Skeletal muscle tissue (tissue), 4 donors: Measurements from ENCODE around the gene RSAD1. TPM values are rescaled to one million over a fixed set of nuclear protein-coding genes. Genes with fewer than 3 reads are reported as not detected.

ENCODE experiments used
- H3K27ac ChIP-seq: one replicate; pipeline ENCODE4 v1.7.0; 2013; ENCODE audit warnings: mild to moderate bottlenecking, low read depth, low read length, inconsistent platforms
- H3K27me3 ChIP-seq, 3 donors: one replicate each; pipeline ENCODE4 v1.7.0; 2013; ENCODE audit warnings: low read length in 3 of 3; ENCODE audit not compliant: control insufficient read depth in 3 of 3, insufficient read depth in 3 of 3
- H3K36me3 ChIP-seq, 3 donors: one replicate each; pipeline ENCODE4 v1.7.0; 2013; ENCODE audit warnings: low read length in 3 of 3; ENCODE audit not compliant: control insufficient read depth in 3 of 3, insufficient read depth in 3 of 3
- H3K4me1 ChIP-seq, 3 donors: one replicate each; pipeline ENCODE4 v1.7.0; 2013; ENCODE audit warnings: low read length in 3 of 3, mild to moderate bottlenecking in 3 of 3; ENCODE audit not compliant: control insufficient read depth in 3 of 3, insufficient read depth in 3 of 3
- H3K4me3 ChIP-seq, 3 donors: one replicate each; pipeline ENCODE4 v1.7.0; 2013; ENCODE audit warnings: low read length in 3 of 3
- H3K9ac ChIP-seq, 3 donors: one replicate each; pipeline ENCODE4 v1.7.0; 2013; ENCODE audit warnings: low read length in 3 of 3, mild to moderate bottlenecking in 3 of 3, moderate library complexity in 2 of 3, low read depth in 1 of 3
- H3K9me3 ChIP-seq, 3 donors: one replicate each; pipeline ENCODE4 v1.7.0; 2013; ENCODE audit warnings: low read length in 3 of 3; ENCODE audit not compliant: control insufficient read depth in 3 of 3
- total RNA-seq: library from RNA; depleted of rRNA; stranded (reverse); fragments of >200 nt; gene quantifications from one replicate; pipeline ENCODE4 v1.2.3, GENCODE V29; 2014
- donor health status: Osteomylitis.

RSAD1 gene
- total RNA-seq, 1 donor from 2014 or later, result 12.0 TPM

- H3K27ac ChIP-seq, result no peak overlapping the region
- H3K4me3 ChIP-seq, result no peak overlapping the region
- H3K9me3 ChIP-seq, result no peaks in the 10 kb centered on the region
- peaks cover 0 to 20% (median 14%) of the 10 kb centered on the region in 3 donors for H3K36me3 ChIP-seq
- H3K9ac ChIP-seq, result no peak overlapping the region
- no peaks in the 10 kb centered on the region for H3K27me3 ChIP-seq
- H3K4me1 ChIP-seq, result no peaks in the 10 kb centered on the region
Observed at GRCh38 chr17:50458270-50458669, 20.4 kb upstream of the RSAD1 start.

GRCh38 chr17:50458701-50459676 is 19.7 kb upstream of the RSAD1 start:
- Histone ChIP-seq H3K27me3 (no peaks in the 10 kb centered on the region), H3K4me3 (no peak overlapping the region), H3K36me3 (peaks cover 0 to 24% (median 16%) of the 10 kb centered on the region in 3 donors), H3K4me1 (no peaks in the 10 kb centered on the region), H3K9ac (no peak overlapping the region), H3K9me3 (no peaks in the 10 kb centered on the region), H3K27ac (no peak overlapping the region)

GRCh38 chr17:50459756-50460155 is 18.9 kb upstream of the RSAD1 start:
- Histone ChIP-seq H3K27ac (no peak overlapping the region), H3K9ac (no peak overlapping the region), H3K36me3 (peaks cover 0 to 24% (median 16%) of the 10 kb centered on the region in 3 donors), H3K9me3 (no peaks in the 10 kb centered on the region), H3K4me1 (no peaks in the 10 kb centered on the region), H3K4me3 (no peak overlapping the region), H3K27me3 (no peaks in the 10 kb centered on the region)

- Histone ChIP-seq H3K36me3 (peaks cover 0 to 24% (median 15%) of the 10 kb centered on the region in 3 donors), H3K27ac (no peak overlapping the region), H3K4me1 (no peaks in the 10 kb centered on the region), H3K27me3 (no peaks in the 10 kb centered on the region), H3K4me3 (no peak overlapping the region), H3K9me3 (no peaks in the 10 kb centered on the region), H3K9ac (no peak overlapping the region)
Observed at GRCh38 chr17:50460831-50461526, 17.7 kb upstream of the RSAD1 start.

GRCh38 chr17:50461550-50462132 is 17.0 kb upstream of the RSAD1 start:
- no peak overlapping the region for H3K27ac ChIP-seq
- H3K4me3 ChIP-seq, result no peak overlapping the region
- no peak overlapping the region for H3K9ac ChIP-seq

GRCh38 chr17:50462446-50462845 is 16.2 kb upstream of the RSAD1 start:
- Histone ChIP-seq H3K9me3 (no peaks in the 10 kb centered on the region), H3K27me3 (no peaks in the 10 kb centered on the region), H3K36me3 (peaks cover 0 to 24% (median 15%) of the 10 kb centered on the region in 3 donors), H3K4me1 (peaks cover 0 to 10% (median 5%) of the 10 kb centered on the region in 3 donors), H3K27ac (no peak overlapping the region), H3K4me3 (no peak overlapping the region), H3K9ac (no peak overlapping the region)

More at GRCh38 chr17:50461550-50462132, 17.0 kb upstream of the RSAD1 start:
- Histone ChIP-seq H3K27me3 (no peaks in the 10 kb centered on the region), H3K36me3 (peaks cover 0 to 24% (median 15%) of the 10 kb centered on the region in 3 donors), H3K4me1 (peaks cover 0 to 4% (median 4%) of the 10 kb centered on the region in 3 donors), H3K9me3 (no peaks in the 10 kb centered on the region)

- H3K27ac ChIP-seq, result no peak overlapping the region
- peaks cover 0 to 9% (median 4%) of the 10 kb centered on the region in 3 donors for H3K27me3 ChIP-seq
- no peak overlapping the region for H3K4me3 ChIP-seq
- no peak overlapping the region for H3K9ac ChIP-seq
- H3K36me3 ChIP-seq, result peaks cover 0 to 24% (median 15%) of the 10 kb centered on the region in 3 donors
- peaks cover 12 to 26% (median 15%) of the 10 kb centered on the region in 3 donors for H3K4me1 ChIP-seq
- no peaks in the 10 kb centered on the region for H3K9me3 ChIP-seq
Observed at GRCh38 chr17:50464121-50464520, 14.5 kb upstream of the RSAD1 start.

- Histone ChIP-seq H3K27me3 (peaks cover 0 to 9% (median 4%) of the 10 kb centered on the region in 3 donors), H3K4me3 (no peak overlapping the region), H3K4me1 (peaks cover 17 to 32% (median 19%) of the 10 kb centered on the region in 3 donors), H3K9ac (no peak overlapping the region), H3K36me3 (peaks cover 0 to 24% (median 15%) of the 10 kb centered on the region in 3 donors), H3K9me3 (no peaks in the 10 kb centered on the region), H3K27ac (no peak overlapping the region)
Observed at GRCh38 chr17:50464736-50465135, 13.9 kb upstream of the RSAD1 start.

GRCh38 chr17:50465171-50465570 is 13.5 kb upstream of the RSAD1 start:
- Histone ChIP-seq H3K36me3 (peaks cover 0 to 24% (median 15%) of the 10 kb centered on the region in 3 donors), H3K9ac (no peak overlapping the region)

More at GRCh38 chr17:50465171-50465570, 13.5 kb upstream of the RSAD1 start:
- H3K27me3 ChIP-seq, result peaks cover 0 to 9% (median 4%) of the 10 kb centered on the region in 3 donors
- H3K4me1 ChIP-seq, result peaks cover 22 to 36% (median 23%) of the 10 kb centered on the region in 3 donors
- no peak overlapping the region for H3K4me3 ChIP-seq
- no peak overlapping the region for H3K27ac ChIP-seq
- H3K9me3 ChIP-seq, result no peaks in the 10 kb centered on the region
